H1 (cell line): Measurements from ENCODE around the gene PTF1A. TPM values are rescaled to one million over a fixed set of nuclear protein-coding genes. Genes with fewer than 3 reads are reported as not detected.
A peak's percentile ranks its signal among the peaks of the same experiment; 100 is the strongest.

Experiments
- CTBP2 ChIP-seq: IDR thresholded peaks from 2 replicates; pipeline ENCODE4 v1.7.0; 2011; ENCODE audit warnings: borderline replicate concordance, mild to moderate bottlenecking, moderate library complexity, mixed read lengths, low read length; ENCODE audit not compliant: insufficient read depth, insufficient read length
- EGR1 ChIP-seq: IDR thresholded peaks from 2 replicates; pipeline ENCODE4 v1.6.1; 2011; ENCODE audit warnings: low read depth, low read length, borderline replicate concordance
- EZH2 ChIP-seq: fragments of 200-600 bp; sonication (generic); IDR thresholded peaks from 2 replicates; pipeline ENCODE4 v1.7.1; 2012; ENCODE audit warnings: low read depth, mild to moderate bottlenecking, moderate library complexity, low read length, inconsistent platforms; ENCODE audit not compliant: severe bottlenecking
- KDM4A ChIP-seq: IDR thresholded peaks from one replicate; pipeline ENCODE4 v1.7.1; 2012; ENCODE audit warnings: low read depth, mild to moderate bottlenecking, moderate library complexity, low read length, inconsistent platforms; ENCODE audit not compliant: severe bottlenecking
- RBBP5 ChIP-seq: IDR thresholded peaks from 2 replicates; pipeline ENCODE4 v1.7.1; 2012; ENCODE audit warnings: low read depth, mild to moderate bottlenecking, inconsistent platforms, low read length, moderate library complexity, borderline replicate concordance
- RNF2 ChIP-seq: fragments of 200-900, 300-1000 bp; sonication (generic); IDR thresholded peaks from 2 replicates; pipeline ENCODE4 v1.7.1; 2016; ENCODE audit warnings: borderline replicate concordance, low read depth, mild to moderate bottlenecking, antibody characterized with exemption, low read length; ENCODE audit not compliant: poor library complexity, severe bottlenecking; ENCODE audit errors: missing control alignments
- SP4 ChIP-seq: IDR thresholded peaks from 2 replicates; pipeline ENCODE4 v1.6.1; 2012; ENCODE audit warnings: low read length, inconsistent platforms
- SRF ChIP-seq: IDR thresholded peaks from 2 replicates; pipeline ENCODE4 v1.6.1; 2011; ENCODE audit warnings: mild to moderate bottlenecking, low read depth, low read length, moderate library complexity
- polyA plus RNA-seq, 7 experiments: library from polyadenylated mRNA; depleted of rRNA in 3 of 7; stranded (reverse) in 5 of 7; unstranded in 2 of 7; fragments of >200 nt in 5 of 7; fragments of 200-250 nt in 2 of 7; gene quantifications; 1 replicate in 5 of 7; 2 replicates in 1 of 7; 4 replicates in 1 of 7; pipeline versions ENCODE4 v1.2.1 to v1.2.3, GENCODE V29; 2011 to 2013; ENCODE audit warnings: missing spikeins in 2 of 7, mixed read lengths in 2 of 7
- total RNA-seq: library from RNA; stranded (reverse); fragmentation: NEBNext Ultra II Directional; extraction: Animal tissue kit (Norgen Biotek cat#: 25700); gene quantifications from 2 replicates; pipeline ENCODE4 v1.2.1, GENCODE V29; 2021

The PTF1A gene
- total and polyA plus RNA-seq, 2 of the 8 experiments (the other 6 are each of a cell fraction or from before 2014, with no cell fraction given): not detected

- TF ChIP-seq RBBP5: no peak
- no peak for TF ChIP-seq EGR1
- no peak for TF ChIP-seq SRF
- TF ChIP-seq RNF2: peak; percentile 79
- peak; percentile 61 for TF ChIP-seq CTBP2
- no peak for TF ChIP-seq SP4
- TF ChIP-seq EZH2: peak; percentile 84
- peak; percentile 11 for TF ChIP-seq KDM4A
Observed at GRCh38 chr10:23190872-23191763, 994 bp upstream of the PTF1A start (continued).
